ENCODE data around the gene DPP10. TPM values are rescaled to one million over a fixed set of nuclear protein-coding genes. Genes with fewer than 3 reads are reported as not detected.

The DPP10 gene
- total RNA-seq, 1 donor from 2014 or later: 2.4 TPM

DNA sequence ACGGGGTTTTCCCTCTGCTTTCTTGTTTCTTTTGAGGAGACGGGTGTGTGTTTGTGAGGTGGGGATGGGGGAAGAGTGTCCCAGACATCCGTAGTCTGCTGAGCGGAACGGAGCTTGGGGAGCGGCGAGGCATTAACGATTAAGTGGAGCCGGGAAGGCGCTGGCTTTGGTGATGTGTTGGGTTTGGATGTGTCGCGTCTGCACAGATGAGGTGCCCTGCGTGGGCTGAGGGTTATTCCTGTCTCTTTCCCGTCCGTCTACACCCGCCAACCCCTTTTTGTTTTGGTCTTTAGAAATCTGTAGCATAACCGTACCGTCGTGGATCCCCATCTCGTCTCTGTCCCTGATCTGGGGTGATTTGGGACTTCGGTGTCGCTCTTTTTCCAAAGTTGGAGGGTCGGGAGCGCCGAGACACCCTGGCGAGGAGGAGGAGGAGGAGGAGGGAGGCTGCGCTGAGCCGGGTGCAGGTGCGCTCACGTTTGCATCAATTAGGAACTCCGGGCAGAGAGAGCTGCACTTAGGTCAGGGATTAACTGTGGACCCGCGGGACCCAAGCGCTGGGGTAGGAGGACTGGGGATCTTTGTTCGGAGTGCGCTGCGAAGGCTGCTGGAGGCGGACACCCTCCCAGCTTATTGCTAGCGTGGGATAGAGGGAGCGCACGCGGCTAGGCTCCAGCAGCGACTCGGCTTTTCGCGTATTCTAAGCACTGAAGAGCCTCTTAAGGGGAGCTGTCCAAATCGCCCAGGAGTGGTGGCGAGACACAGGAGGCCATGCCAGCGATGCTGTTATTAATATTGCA lies 720.3 kb downstream of the DPP10 start:
- Histone ChIP-seq H3K36me3 (ENCODE audit: control insufficient read depth, insufficient read depth, low read length) (no peaks in the 10 kb centered on the region), H3K4me3 (ENCODE audit: low read depth, low read length) (no peak overlapping the region), H3K27me3 (ENCODE audit: control insufficient read depth, insufficient read depth, low read length) (peaks cover 29% of the 10 kb centered on the region)
- no peak for DNase-seq (ENCODE audit: low read depth)
- TF ChIP-seq, protein P1, sequence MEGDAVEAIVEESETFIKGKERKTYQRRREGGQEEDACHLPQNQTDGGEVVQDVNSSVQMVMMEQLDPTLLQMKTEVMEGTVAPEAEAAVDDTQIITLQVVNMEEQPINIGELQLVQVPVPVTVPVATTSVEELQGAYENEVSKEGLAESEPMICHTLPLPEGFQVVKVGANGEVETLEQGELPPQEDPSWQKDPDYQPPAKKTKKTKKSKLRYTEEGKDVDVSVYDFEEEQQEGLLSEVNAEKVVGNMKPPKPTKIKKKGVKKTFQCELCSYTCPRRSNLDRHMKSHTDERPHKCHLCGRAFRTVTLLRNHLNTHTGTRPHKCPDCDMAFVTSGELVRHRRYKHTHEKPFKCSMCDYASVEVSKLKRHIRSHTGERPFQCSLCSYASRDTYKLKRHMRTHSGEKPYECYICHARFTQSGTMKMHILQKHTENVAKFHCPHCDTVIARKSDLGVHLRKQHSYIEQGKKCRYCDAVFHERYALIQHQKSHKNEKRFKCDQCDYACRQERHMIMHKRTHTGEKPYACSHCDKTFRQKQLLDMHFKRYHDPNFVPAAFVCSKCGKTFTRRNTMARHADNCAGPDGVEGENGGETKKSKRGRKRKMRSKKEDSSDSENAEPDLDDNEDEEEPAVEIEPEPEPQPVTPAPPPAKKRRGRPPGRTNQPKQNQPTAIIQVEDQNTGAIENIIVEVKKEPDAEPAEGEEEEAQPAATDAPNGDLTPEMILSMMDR (IDR thresholded peaks at IDR 0.05; ENCODE audit: insufficient read depth, low read length, poor library complexity, severe bottlenecking): no peak

DNA sequence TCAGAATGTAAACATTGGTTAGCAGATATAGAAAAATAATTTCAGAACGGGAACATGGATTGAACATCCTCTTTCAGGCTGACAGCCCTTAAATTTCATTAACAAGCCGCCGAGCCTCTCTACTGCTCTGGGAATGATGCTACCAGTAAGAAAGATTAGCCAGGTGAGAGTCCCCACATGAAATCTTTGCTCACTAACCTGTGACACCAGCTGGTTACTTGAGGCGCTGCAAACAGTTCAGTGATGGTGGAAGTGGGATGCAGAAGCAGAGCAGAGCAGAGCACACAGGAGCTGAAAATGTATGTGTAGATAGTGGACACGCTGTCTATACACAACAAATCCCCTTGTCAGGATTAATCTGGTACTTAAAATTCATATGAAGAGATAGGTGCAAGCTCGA lies 721.1 kb downstream of the DPP10 start:
- no peaks in the 10 kb centered on the region for H3K36me3 ChIP-seq (ENCODE audit: control insufficient read depth, insufficient read depth, low read length)
- peaks cover 29% of the 10 kb centered on the region for H3K27me3 ChIP-seq (ENCODE audit: control insufficient read depth, insufficient read depth, low read length)
- H3K4me3 ChIP-seq (ENCODE audit: low read depth, low read length): no peak overlapping the region
- TF ChIP-seq, protein P1 (IDR thresholded peaks at IDR 0.05; ENCODE audit: insufficient read depth, low read length, poor library complexity, severe bottlenecking): no peak
- no peak for DNase-seq (ENCODE audit: low read depth)

DNA sequence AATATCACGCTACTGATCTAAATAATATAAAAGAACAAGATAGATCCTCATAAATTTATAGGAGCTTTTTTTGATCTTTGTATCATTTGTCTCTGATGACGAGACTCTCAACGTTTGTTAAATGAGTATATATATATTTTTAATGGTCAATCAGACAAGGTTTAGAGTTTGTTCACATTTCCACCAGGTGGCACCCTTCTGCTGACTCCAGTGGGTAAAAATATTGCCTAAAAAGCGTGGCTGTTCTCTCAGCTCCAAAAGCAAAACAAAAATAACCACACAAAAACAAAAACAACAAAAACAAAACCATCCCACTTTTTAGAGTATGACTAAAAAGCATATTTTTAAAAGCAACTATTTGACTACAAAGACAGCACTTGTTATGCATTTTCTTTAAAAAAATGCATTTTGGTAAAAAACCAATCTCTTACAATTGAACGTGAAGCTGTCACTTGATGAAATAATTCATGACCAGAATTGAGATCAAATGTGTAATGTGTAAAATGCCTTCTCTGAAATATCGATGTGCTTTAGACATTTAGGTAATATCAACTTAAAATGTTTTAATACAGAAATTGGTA lies 723.2 kb downstream of the DPP10 start:
- peak; percentile 14 for DNase-seq (ENCODE audit: low read depth)
- Histone ChIP-seq H3K36me3 (ENCODE audit: control insufficient read depth, insufficient read depth, low read length) (no peaks in the 10 kb centered on the region), H3K4me3 (ENCODE audit: low read depth, low read length) (no peak overlapping the region), H3K27me3 (ENCODE audit: control insufficient read depth, insufficient read depth, low read length) (peaks cover 25% of the 10 kb centered on the region)
- TF ChIP-seq, protein P1 (IDR thresholded peaks at IDR 0.05; ENCODE audit: insufficient read depth, low read length, poor library complexity, severe bottlenecking): peak; percentile 71

DNA sequence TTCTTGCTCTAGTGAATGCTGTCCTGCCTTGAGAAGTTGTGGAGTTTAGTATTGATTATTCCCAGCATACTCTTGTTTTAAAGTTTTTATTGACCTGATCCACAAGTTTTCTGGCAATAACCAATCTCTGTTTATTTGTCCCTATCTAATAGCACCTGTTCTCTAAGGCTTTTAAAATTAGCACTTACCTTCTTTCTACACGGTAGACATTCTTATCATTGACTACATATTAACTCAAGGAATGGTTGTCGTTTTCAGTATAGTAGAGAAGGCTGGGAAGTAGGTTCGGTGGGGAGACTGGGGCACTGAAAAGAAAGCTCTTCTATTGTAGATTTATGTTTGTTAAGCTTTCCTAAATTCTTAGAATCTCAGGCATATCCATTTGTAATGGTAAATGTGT lies 726.0 kb downstream of the DPP10 start:
- no peak for DNase-seq (ENCODE audit: low read depth)
- Histone ChIP-seq H3K27me3 (ENCODE audit: control insufficient read depth, insufficient read depth, low read length) (peaks cover 2% of the 10 kb centered on the region), H3K36me3 (ENCODE audit: control insufficient read depth, insufficient read depth, low read length) (no peaks in the 10 kb centered on the region), H3K4me3 (ENCODE audit: low read depth, low read length) (no peak overlapping the region)
- TF ChIP-seq, protein P1 (IDR thresholded peaks at IDR 0.05; ENCODE audit: insufficient read depth, low read length, poor library complexity, severe bottlenecking): no peak

DNA sequence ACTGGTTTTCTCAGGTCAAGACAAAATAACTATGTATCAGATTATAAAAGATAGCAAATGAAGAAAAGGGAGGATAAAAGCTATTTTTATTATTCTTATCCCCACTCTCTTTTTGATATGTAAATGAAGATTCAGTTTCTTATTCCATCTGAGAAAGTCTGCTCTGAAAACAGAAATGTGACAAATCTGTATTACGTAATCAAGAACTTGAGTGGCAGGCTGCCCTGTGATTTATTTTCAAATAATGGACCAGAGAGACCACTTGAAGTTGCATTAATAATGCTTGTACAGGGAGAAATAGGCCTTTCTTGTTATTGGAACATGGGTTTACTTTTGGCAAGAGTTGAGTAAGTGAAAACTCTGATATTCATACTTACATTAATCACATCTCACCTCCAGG lies 727.4 kb downstream of the DPP10 start:
- no peak for DNase-seq (ENCODE audit: low read depth)
- Histone ChIP-seq H3K4me3 (ENCODE audit: low read depth, low read length) (no peak overlapping the region), H3K27me3 (ENCODE audit: control insufficient read depth, insufficient read depth, low read length) (no peaks in the 10 kb centered on the region), H3K36me3 (ENCODE audit: control insufficient read depth, insufficient read depth, low read length) (no peaks in the 10 kb centered on the region)
- TF ChIP-seq, protein P1 (IDR thresholded peaks at IDR 0.05; ENCODE audit: insufficient read depth, low read length, poor library complexity, severe bottlenecking): no peak
